H1 (cell line): ENCODE measurements around the gene HOXB8.

ENCODE experiments used
- CBX5 ChIP-seq: fragments of 300-800, 300-1000 bp; sonication (generic); IDR thresholded peaks from 2 replicates; pipeline ENCODE4 v1.7.1; 2016; ENCODE audit warnings: antibody characterized with exemption, low read length, low read depth
- CBX8 ChIP-seq: fragments of 300-800, 300-1000 bp; sonication (generic); IDR thresholded peaks from 2 replicates; pipeline ENCODE4 v1.7.1; 2016; ENCODE audit warnings: low read depth, low read length, borderline replicate concordance
- CHD1 ChIP-seq: IDR thresholded peaks from 2 replicates; pipeline ENCODE4 v1.6.1; 2012; ENCODE audit warnings: low read depth, low read length, improper control_type of control experiment
- CREB1 ChIP-seq: IDR thresholded peaks from 2 replicates; pipeline ENCODE4 v1.6.1; 2012; ENCODE audit warnings: inconsistent platforms
- EP300 ChIP-seq, 2 experiments: IDR thresholded peaks; 1 replicate in 1 of 2; 2 replicates in 1 of 2; pipeline ENCODE4 v1.6.1; 2011 to 2012; ENCODE audit warnings: low read depth in 2 of 2, low read length in 2 of 2, mild to moderate bottlenecking in 2 of 2, borderline replicate concordance in 1 of 2, inconsistent platforms in 1 of 2, moderate library complexity in 1 of 2
- EZH2 ChIP-seq: fragments of 200-600 bp; sonication (generic); IDR thresholded peaks from 2 replicates; pipeline ENCODE4 v1.7.1; 2012; ENCODE audit warnings: low read depth, mild to moderate bottlenecking, moderate library complexity, low read length, inconsistent platforms; ENCODE audit not compliant: severe bottlenecking
- JUN ChIP-seq: IDR thresholded peaks from 2 replicates; pipeline ENCODE4 v1.6.1; 2011; ENCODE audit warnings: low read depth, mild to moderate bottlenecking, improper control_type of control experiment, low read length
- POLR2A ChIP-seq, 2 experiments: IDR thresholded peaks; 1 replicate in 1 of 2; 2 replicates in 1 of 2; pipeline ENCODE4 v1.6.1; 2011; ENCODE audit warnings: low read depth in 2 of 2, low read length in 2 of 2, mild to moderate bottlenecking in 2 of 2; ENCODE audit errors: control extremely low read depth in 1 of 2
- POLR2AphosphoS5 ChIP-seq: IDR thresholded peaks from 2 replicates; pipeline ENCODE4 v1.6.1; 2011; ENCODE audit warnings: low read depth, low read length
- RXRA ChIP-seq: IDR thresholded peaks from 2 replicates; pipeline ENCODE4 v1.6.1; 2011; ENCODE audit warnings: low read depth, mild to moderate bottlenecking, low read length, moderate library complexity; ENCODE audit not compliant: insufficient read depth
- SUZ12 ChIP-seq: fragments of 200-600 bp; sonication (generic); IDR thresholded peaks from 2 replicates; pipeline ENCODE4 v1.6.1; 2012; ENCODE audit warnings: mild to moderate bottlenecking, inconsistent platforms, low read length, moderate library complexity, mixed read lengths
- ZNF274 ChIP-seq: IDR thresholded peaks from 2 replicates; pipeline ENCODE4 v1.7.0; 2012; ENCODE audit warnings: low read length, borderline replicate concordance; ENCODE audit errors: extremely low read depth
- TF ChIP-seq, protein P1 (sequence below), 3 experiments: IDR thresholded peaks; 1 replicate in 2 of 3; 2 replicates in 1 of 3; pipeline versions ENCODE4 v1.5.1 to v1.6.1; 2011; ENCODE audit warnings: low read length in 3 of 3, mild to moderate bottlenecking in 3 of 3, inconsistent platforms in 2 of 3, low read depth in 1 of 3, moderate library complexity in 1 of 3; ENCODE audit not compliant: insufficient read depth in 1 of 3; ENCODE audit errors: control extremely low read depth in 1 of 3

GRCh38 chr17:48663134-48663924, 48.2 kb upstream of the HOXB8 start:
- TF ChIP-seq EZH2 (no peak), EP300 (IDR thresholded peaks at IDR 0.05; ENCODE audit: borderline replicate concordance in 1 of 2, low read depth in 2 of 2, low read length in 2 of 2) (no peak), SUZ12 (no peak), ZNF274 (no peak), POLR2A (IDR thresholded peaks at IDR 0.05; ENCODE audit: control extremely low read depth in 1 of 2, low read depth in 2 of 2, low read length in 2 of 2) (no peak), CHD1 (no peak), CBX8 (no peak), RXRA (no peak), JUN (no peak), POLR2AphosphoS5 (no peak), CBX5 (no peak), CREB1 (no peak)
- TF ChIP-seq, protein P1, sequence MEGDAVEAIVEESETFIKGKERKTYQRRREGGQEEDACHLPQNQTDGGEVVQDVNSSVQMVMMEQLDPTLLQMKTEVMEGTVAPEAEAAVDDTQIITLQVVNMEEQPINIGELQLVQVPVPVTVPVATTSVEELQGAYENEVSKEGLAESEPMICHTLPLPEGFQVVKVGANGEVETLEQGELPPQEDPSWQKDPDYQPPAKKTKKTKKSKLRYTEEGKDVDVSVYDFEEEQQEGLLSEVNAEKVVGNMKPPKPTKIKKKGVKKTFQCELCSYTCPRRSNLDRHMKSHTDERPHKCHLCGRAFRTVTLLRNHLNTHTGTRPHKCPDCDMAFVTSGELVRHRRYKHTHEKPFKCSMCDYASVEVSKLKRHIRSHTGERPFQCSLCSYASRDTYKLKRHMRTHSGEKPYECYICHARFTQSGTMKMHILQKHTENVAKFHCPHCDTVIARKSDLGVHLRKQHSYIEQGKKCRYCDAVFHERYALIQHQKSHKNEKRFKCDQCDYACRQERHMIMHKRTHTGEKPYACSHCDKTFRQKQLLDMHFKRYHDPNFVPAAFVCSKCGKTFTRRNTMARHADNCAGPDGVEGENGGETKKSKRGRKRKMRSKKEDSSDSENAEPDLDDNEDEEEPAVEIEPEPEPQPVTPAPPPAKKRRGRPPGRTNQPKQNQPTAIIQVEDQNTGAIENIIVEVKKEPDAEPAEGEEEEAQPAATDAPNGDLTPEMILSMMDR (IDR thresholded peaks at IDR 0.05; ENCODE audit: control extremely low read depth in 1 of 3, insufficient read depth in 1 of 3, low read depth in 1 of 3, low read length in 3 of 3) = peak; percentile 26 to 40 (median 32); a peak in 3 of 4 replicates
